NCI-H2107 treated with DMSO at 0.1 percent for 48 hours (cell line): ENCODE measurements around the gene GCN1.

Experiments
- DNase-seq: peaks from one replicate; lab custom pipeline; 2025; ENCODE audit not compliant: unreplicated experiment; lab: John Stamatoyannopoulos, UW

GCN1 gene

DNA sequence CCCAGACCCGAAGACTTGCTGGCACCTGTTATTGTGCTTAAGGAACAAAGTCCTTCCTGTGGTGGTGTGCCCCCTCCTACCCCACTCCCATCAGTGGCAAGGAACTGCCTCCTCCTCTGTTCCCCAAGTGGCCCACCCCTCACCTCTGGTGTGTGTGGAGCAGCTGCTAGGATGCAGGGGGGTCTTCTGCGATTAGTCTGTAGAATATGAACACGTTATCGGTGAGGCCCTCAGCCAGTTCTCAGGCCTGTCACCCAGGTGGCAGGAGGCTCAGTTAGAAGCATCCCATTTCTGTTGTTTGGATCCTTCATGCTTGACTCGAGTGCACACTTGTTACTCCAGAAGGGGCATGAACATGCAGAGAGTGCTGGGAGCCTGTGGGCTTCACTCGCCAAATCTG is 117.3 kb downstream of the GCN1 start:
- no peak for DNase-seq
